OCI-LY1 (cell line): ENCODE measurements around the gene AMT.

ENCODE experiments used
- EZH2 ChIP-seq: fragments of 200-600 bp; sonication (generic), shearing (Covaris generic); IDR thresholded peaks from 2 replicates; pipeline ENCODE4 v1.8.0; 2017; ENCODE audit warnings: borderline replicate concordance, mixed run types, mild to moderate bottlenecking, antibody characterized with exemption, low read length, moderate library complexity, mixed read lengths
- TF ChIP-seq, protein P1 (sequence below): fragments of 200-600 bp; sonication (generic), shearing (Covaris generic); IDR thresholded peaks from 2 replicates; pipeline ENCODE4 v1.5.1; 2017; ENCODE audit warnings: mild to moderate bottlenecking, antibody characterized with exemption, low read length, moderate library complexity, mixed read lengths

GRCh38 chr3:49427586-49427985 is 5.3 kb upstream of the AMT start:
- TF ChIP-seq, protein P1, sequence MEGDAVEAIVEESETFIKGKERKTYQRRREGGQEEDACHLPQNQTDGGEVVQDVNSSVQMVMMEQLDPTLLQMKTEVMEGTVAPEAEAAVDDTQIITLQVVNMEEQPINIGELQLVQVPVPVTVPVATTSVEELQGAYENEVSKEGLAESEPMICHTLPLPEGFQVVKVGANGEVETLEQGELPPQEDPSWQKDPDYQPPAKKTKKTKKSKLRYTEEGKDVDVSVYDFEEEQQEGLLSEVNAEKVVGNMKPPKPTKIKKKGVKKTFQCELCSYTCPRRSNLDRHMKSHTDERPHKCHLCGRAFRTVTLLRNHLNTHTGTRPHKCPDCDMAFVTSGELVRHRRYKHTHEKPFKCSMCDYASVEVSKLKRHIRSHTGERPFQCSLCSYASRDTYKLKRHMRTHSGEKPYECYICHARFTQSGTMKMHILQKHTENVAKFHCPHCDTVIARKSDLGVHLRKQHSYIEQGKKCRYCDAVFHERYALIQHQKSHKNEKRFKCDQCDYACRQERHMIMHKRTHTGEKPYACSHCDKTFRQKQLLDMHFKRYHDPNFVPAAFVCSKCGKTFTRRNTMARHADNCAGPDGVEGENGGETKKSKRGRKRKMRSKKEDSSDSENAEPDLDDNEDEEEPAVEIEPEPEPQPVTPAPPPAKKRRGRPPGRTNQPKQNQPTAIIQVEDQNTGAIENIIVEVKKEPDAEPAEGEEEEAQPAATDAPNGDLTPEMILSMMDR, result no peak
- TF ChIP-seq EZH2, result no peak
